GM19099 (cell line): ENCODE measurements around the gene ABCF2.

Source experiments
- POLR2A ChIP-seq: IDR thresholded peaks from 3 replicates; pipeline ENCODE4 v1.6.1; 2011; ENCODE audit warnings: low read depth; ENCODE audit not compliant: insufficient read length; ENCODE audit errors: extremely low read depth

The ABCF2 gene

GRCh38 chr7:151239837-151240459 lies 12.9 kb upstream of the ABCF2 start:
- TF ChIP-seq POLR2A: no peak

DNA sequence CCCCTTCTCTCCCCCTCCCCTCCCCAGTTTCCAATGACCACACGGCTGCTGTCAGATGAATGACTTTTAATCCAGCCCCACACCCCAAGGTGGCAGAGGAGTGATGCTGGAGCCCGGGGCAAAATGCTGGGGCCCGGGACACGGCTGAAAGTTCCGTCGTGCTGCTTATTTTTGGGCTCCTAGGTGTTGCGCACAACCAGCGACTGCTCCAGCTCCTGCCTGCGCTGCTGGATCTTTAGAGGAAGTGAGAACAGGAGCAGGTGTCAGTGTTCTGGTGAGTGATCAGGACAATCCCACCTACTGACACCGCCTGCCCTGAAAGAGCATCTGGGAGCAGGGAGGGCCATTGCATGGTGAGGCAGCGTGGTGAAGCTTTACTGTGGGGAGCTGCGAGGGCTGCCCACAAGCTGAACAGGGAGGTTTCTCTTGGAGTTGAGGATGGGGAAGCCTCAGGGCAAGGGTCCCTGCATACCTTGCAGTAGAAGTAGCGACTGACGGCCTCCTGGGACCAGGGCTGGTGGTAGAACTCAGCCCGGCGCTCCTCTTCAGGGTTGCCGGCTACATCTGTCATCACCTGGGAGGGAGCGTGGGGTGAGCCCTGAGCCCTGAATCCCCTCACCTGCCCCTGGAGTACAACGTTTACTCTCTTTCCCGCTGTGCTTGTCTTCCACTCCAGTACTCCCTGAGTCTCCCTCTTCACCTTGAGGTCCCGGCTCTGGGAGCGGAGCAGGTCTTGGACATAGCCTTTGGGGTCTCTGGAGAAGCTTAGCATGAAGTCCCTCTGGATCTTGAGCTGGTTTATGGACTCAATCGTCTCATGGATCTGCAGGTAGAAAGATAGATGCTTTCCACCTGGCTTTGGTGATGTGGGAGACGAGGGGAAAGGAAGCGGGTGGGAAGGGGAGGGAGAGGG lies 12.2 kb upstream of the ABCF2 start:
- TF ChIP-seq POLR2A: no peak

- no peak for TF ChIP-seq POLR2A
Observed at GRCh38 chr7:151238190-151238810, 11.3 kb upstream of the ABCF2 start.

DNA sequence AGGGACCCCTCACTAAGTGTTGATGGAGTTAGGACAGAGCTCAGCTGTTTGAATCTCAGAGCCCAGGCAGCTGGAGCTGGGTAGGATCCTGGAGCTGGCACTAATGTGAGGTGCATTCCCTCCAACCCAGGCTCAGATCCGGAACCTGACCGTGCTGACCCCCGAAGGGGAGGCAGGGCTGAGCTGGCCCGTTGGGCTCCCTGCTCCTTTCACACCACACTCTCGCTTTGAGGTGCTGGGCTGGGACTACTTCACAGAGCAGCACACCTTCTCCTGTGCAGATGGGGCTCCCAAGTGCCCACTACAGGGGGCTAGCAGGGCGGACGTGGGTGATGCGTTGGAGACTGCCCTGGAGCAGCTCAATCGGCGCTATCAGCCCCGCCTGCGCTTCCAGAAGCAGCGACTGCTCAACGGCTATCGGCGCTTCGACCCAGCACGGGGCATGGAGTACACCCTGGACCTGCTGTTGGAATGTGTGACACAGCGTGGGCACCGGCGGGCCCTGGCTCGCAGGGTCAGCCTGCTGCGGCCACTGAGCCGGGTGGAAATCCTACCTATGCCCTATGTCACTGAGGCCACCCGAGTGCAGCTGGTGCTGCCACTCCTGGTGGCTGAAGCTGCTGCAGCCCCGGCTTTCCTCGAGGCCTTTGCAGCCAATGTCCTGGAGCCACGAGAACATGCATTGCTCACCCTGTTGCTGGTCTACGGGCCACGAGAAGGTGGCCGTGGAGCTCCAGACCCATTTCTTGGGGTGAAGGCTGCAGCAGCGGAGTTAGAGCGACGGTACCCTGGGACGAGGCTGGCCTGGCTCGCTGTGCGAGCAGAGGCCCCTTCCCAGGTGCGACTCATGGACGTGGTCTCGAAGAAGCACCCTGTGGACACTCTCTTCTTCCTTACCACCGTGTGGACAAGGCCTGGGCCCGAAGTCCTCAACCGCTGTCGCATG lies 10.5 kb upstream of the ABCF2 start:
- TF ChIP-seq POLR2A: no peak

- no peak for TF ChIP-seq POLR2A
Observed at GRCh38 chr7:151236406-151236805, 9.4 kb upstream of the ABCF2 start.

DNA sequence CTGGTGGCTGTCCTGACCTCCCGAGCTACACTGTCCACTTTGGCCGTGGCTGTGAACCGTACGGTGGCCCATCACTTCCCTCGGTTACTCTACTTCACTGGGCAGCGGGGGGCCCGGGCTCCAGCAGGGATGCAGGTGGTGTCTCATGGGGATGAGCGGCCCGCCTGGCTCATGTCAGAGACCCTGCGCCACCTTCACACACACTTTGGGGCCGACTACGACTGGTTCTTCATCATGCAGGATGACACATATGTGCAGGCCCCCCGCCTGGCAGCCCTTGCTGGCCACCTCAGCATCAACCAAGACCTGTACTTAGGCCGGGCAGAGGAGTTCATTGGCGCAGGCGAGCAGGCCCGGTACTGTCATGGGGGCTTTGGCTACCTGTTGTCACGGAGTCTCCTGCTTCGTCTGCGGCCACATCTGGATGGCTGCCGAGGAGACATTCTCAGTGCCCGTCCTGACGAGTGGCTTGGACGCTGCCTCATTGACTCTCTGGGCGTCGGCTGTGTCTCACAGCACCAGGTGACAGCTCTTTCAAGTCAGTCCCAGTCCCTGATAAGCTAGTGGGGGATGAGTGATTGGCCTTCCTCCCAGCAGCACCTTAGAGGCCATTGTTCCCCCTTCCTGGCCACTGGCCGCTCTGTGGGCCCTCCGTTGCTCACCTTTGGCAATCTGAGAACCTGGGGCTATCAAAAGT lies 8.2 kb upstream of the ABCF2 start:
- no peak for TF ChIP-seq POLR2A

GRCh38 chr7:151233804-151234203 lies 6.8 kb upstream of the ABCF2 start:
- TF ChIP-seq POLR2A: no peak

DNA sequence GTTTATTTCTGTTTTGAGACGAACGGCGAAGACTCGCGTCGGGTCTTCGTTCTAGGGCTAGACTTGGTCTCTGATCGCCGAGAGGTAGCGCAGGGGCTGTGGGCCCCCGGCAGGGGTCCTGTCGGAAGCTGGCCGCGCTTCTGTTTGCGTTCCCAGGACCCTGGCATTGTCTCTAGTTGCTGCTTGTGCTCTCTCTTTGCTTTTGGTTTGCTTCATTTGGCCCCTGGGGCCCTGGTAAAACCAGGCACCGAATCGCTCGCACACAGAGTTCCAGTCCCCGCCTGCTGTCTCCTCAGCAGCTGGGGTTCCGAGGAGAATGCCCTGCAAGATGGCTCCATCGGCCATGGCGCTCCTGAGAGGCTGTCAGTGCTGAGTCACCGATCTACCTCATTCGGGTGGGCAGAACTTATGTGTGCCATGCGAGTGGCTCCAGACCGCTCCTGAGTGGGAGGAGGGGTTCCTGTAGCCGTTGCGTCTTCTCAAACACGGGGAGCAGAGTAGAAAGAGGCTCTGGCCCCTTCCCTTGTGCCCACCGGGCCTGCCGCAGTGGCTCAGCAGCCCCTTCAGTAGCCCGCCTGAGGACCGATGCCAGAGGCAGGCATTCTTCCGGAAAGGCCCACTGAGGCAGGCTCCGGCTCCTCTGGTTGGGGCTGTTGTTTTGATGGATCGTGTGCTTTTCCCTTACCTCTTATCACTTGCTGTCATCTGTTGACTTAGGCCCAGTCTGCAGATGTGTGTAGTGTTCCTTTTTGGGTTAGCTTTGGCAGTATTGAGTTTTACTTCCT lies 6.1 kb upstream of the ABCF2 start:
- TF ChIP-seq POLR2A: peak; percentile 37

DNA sequence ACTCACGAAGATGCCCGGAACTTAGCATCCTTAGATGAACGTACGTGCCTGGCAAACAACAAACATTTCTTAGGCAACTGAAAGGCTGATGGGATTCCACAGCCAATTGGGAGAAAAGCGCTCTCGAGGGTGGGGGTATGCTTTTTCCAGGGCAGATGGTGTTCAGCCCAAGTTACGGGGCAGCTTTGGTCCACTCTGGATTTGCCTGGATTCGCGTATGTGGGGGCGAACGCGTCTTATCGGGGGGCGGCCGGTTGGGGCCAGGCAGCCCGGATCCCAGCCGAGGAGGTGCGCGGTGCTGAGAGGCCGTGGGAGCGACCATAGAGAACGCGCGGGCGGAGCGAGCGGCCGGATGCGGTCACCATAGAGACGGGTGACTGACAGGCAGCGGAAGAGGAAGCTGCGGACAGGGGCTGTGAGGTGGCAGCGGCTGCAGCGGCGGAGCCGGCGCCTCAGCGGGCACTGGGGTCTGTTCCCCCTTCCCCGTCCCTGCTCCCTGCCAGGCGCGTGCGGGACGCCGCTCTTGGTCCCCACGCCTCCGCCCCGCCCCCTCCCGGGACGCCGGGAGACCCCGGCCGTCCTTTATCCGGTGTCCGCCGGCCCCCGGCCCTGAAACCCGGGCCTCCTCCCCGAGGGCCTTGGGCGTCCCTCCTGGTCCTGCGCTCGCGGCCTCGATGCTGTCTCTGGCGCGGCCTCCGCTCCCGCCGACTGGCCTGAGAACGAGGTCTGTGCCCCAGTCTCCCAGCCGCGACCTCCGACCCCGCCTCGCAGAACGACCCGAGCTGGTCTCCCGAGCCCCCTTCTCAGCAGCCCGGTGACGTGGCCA lies 5.3 kb upstream of the ABCF2 start, which contains the start of gene CHPF2:
Gene CHPF2 (plus strand): TSS at position 393 of the 826 bp plus-strand sequence. CDS start 1,529 bp downstream, outside the sequence.
- TF ChIP-seq POLR2A: peak; percentile 96

- no peak for TF ChIP-seq POLR2A
Observed at GRCh38 chr7:151231080-151231479, 4.1 kb upstream of the ABCF2 start.

- TF ChIP-seq POLR2A: no peak
Observed at GRCh38 chr7:151229249-151229648, 2.2 kb upstream of the ABCF2 start.
